Left cardiac atrium (tissue), 4 donors: ENCODE data around the gene SRPX. TPM values are rescaled to one million over a fixed set of nuclear protein-coding genes. Genes with fewer than 3 reads are reported as not detected.

Source experiments
- ATAC-seq, 2 donors: fragments of 200-7000 bp; cut with Tn5 transposase; one replicate each; pipeline ENCODE4 v1.9.1; 2020; ENCODE audit warnings: mild to moderate bottlenecking in 2 of 2, moderate library complexity in 2 of 2
- DNase-seq: peaks from one replicate; pipeline ENCODE4 v3.0.0-alpha.2; 2020
- intact Hi-C, 2 donors: fragments of 100-400 bp; cut with DNase I; formaldehyde crosslinking; loops; one replicate each; pipeline versions ENCODE4 v1.14.1 to v1.15.1; 2022 to 2023
- total RNA-seq, 2 donors: library from RNA; stranded (reverse); fragmentation: NEBNext Ultra II Directional; extraction: Animal tissue kit (Norgen Biotek cat#: 25700); gene quantifications; one replicate each; pipeline ENCODE4 v1.2.1, GENCODE V29; 2021
- donor health status: DM: no; HTN: yes; CAD: no.
- donor health status: DM: no; HTN: yes; CAD: no; lungs with severe emphysema.
- donor health status: DM: yes; HTN: yes; CAD: no.
- donor health status: Dilated cardiomyopathy.

The SRPX gene
- total RNA-seq, 2 donors from 2014 or later, result 101 to 108 TPM

DNA sequence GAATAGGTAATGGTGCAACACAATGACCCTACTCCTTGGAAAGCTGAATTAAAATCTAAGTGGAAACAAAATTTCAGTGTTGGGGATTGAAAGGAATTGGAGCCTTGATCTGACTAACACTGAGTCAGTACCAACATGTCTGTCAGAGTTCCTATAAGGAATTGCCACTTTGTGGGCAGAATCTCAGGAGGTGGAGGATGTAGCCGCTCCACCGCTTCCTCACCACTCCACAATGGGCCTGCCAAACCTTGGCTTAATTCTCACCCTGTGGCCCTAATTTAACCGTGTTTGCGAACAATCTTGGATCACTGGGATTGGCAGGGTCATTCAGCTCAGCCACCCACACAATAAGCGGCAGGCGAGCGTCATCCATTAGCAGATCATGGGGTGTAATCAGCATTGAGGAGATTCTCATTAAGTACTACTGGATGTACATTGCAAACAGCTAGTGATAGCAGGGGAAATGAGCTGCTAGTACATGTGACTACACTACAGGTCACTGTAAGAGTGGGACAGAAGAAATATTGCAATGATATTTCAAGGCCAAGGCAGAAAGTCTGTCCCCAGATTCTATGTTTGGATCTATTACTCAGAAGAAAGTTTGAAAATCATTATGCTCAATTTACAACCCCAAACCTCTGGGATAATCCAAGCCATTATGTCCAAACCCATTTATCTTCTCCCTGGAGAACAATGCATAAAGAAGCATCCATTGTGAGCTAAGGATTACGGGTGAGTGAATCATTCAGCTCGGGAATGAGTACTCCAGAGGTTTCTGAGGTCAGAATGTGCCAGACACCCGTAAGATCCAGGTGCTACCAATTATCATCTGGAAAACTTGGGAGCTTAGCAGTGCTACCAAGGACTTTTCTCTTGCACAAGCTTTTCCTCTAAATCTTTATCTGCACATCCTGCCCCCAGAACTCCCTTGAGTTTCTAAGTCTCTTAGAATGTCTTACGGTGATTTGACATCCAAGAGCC, 5.8 kb downstream of the SRPX start:
- peak in 1 of 2 donors; percentile 72 for ATAC-seq
- DNase-seq, result no peak
- intact Hi-C loops, result no loop called here

- ATAC-seq, result no peak
- intact Hi-C loops, result no loop called here
- no peak for DNase-seq
These were observed 6.6 kb downstream of the SRPX start for GRCh38 chrX:38214044-38214443.

- DNase-seq (no peak), ATAC-seq (peak in 1 of 2 donors; percentile 22)
- intact Hi-C loops, result no loop called here
These were observed 8.6 kb downstream of the SRPX start for GRCh38 chrX:38211891-38212635.

- DNase-seq (no peak), ATAC-seq (peak in 1 of 2 donors; percentile 15)
- intact Hi-C loops, result no loop called here
These were observed 14.1 kb downstream of the SRPX start for GRCh38 chrX:38206542-38206941.

GRCh38 chrX:38206036-38206435, 14.6 kb downstream of the SRPX start:
- intact Hi-C loops, result no loop called here
- peak; percentile 47 to 63 for ATAC-seq
- DNase-seq, result no peak

GRCh38 chrX:38205039-38205438, 15.6 kb downstream of the SRPX start:
- intact Hi-C loops, result no loop called here
- DNase-seq (no peak), ATAC-seq (no peak)

GRCh38 chrX:38192007-38192810, 28.5 kb downstream of the SRPX start:
- intact Hi-C loops, result loop anchor here in 1 of 2 donors (2.0 kb wide), 1 partner anchor 91 kb away; no protein-coding TSS in a partner anchor
- ATAC-seq, result peak in 1 of 2 donors; percentile 50

DNA sequence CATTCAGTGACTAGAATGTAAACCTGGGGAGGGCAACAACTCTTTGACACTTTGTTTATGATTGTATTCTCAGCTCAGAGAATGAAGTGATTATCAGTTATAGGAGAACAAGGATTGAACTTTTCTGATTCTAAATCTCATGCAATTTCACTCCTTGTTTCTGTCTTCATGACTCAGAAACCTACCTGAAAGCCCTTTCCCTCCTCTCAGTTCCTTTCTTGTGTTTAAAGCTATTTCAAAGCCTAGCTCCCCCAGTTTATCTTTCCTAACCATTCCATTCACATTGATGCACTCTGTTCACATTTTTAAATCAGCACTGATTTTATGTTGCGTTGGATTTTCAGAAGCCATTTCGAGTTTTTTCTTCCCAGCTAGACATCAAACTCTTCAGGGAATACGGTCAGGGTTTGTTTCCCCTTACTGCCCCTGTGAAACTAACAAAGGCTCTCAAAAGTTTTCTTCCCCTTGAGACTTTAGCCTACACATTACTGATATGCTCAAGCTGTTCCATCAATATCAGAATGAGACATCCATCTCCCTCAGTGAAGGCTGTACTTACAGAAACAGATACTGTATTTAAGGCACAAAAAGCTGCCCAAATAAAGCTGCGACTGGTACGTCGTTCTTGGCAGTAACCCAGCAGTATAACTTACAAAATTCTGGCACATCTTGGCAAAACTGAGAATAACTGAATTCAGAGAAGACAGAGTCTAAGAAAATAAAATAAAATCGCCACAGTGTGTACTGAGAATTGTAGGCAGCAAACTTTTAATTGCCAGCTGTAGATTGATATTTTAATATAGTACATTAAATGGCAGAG, 31.0 kb downstream of the SRPX start:
- DNase-seq (no peak), ATAC-seq (no peak)
- intact Hi-C loops, result no loop called here

More at GRCh38 chrX:38192007-38192810, 28.5 kb downstream of the SRPX start:
- no peak for DNase-seq

GRCh38 chrX:38183596-38183995, 37.1 kb downstream of the SRPX start:
- intact Hi-C loops, result no loop called here
- ATAC-seq, result no peak
- no peak for DNase-seq

DNA sequence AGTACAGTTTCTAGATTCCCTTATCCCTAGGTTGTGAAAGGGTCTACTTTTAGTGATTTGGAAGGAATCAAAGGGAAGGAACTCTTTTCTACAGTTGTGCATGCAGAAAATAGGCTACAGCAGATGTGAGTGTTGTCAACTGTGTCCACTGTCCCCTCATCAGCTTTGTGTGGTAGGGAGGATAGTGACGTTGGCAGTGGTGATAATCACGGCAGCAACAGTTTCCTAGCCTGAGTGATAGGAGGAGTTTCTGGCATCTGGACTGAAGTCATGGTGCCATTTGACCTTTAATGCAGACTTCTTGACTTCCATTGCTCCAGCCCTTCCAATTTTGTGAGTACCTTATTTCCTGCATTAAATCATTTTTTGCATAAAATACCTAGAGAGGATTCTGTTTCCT, 39.3 kb downstream of the SRPX start:
- intact Hi-C loops, result no loop called here
- DNase-seq (no peak), ATAC-seq (no peak)

DNA sequence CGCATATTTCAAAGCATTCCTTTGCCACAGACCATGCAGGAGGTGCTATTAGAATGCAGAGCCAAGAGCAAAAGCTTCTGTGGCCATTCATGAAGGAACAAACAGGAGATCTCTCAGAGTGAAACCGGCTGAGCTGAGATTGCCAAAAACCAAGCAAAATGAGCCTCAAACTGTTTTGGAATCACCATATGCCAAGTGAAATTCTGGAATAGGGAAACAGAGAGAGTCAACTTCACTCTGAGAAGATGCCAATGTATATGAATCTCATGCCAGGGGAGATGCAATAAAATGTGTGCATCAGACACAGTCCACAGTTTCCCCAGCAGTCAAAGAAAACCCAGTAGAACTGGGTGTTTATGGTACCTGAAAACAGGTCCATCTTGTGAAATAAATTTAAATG, 42.3 kb downstream of the SRPX start:
- DNase-seq, result no peak
- intact Hi-C loops, result no loop called here
- ATAC-seq, result no peak

GRCh38 chrX:38175139-38175538, 45.5 kb downstream of the SRPX start:
- intact Hi-C loops, result no loop called here
- peak in 1 of 2 donors; percentile 23 for ATAC-seq
- DNase-seq, result no peak

GRCh38 chrX:38172596-38172995, 48.1 kb downstream of the SRPX start:
- ATAC-seq, result no peak
- intact Hi-C loops, result no loop called here
- DNase-seq, result no peak

DNA sequence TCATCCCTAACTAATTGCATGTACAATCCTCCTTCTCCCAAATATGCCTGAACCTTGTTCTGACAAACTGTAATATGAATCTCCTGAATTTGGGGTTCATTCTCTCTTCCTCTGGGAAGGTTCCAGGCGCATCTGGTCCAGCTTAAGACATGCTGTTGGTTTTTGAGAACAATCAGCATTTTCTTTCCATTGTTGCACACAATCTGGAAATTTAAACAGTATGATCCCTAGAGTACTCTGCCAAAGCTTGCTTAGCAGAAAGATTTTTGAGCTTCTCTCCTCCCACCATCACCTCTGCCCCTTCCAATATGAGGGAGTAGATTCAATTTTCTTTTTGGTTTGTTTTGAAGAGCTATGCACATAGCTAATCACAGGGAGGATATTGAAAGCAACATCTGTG, 50.1 kb downstream of the SRPX start:
- ATAC-seq, result no peak
- intact Hi-C loops, result no loop called here
- no peak for DNase-seq

GRCh38 chrX:38166478-38167083, 54.1 kb downstream of the SRPX start:
- no peak for ATAC-seq
- no peak for DNase-seq
- intact Hi-C loops, result loop anchor here (2.0 to 10.0 kb wide), 2 partner anchors 240 to 242 kb away; no protein-coding TSS in a partner anchor

- intact Hi-C loops, result loop anchor here in 1 of 2 donors (10.0 kb wide), 1 partner anchor 240 kb away; no protein-coding TSS in a partner anchor
- DNase-seq (no peak), ATAC-seq (peak in 1 of 2 donors; percentile 34)
These were observed 55.6 kb downstream of the SRPX start for GRCh38 chrX:38165023-38165422.

DNA sequence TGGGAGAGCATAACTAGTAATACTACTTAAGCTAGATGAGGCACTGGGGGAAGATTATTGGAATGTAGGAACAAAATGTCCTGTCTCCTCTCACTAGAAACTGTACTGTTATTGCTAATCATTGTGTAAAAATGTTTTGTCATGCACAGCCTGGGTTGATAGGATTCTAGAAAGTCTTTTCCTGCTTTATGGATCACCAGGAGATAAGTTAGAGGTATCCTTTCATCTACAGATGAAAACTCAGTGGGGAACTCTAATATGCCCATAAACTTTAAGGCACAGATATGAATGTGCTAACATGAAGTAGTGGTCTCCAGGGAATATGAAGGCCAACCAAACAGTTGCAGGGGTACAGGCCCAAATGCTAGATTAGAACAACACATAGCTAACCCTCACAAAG, 57.5 kb downstream of the SRPX start:
- DNase-seq, result no peak
- intact Hi-C loops, result loop anchor here in 1 of 2 donors (10.0 kb wide), 1 partner anchor 238 kb away; no protein-coding TSS in a partner anchor
- ATAC-seq, result no peak

DNA sequence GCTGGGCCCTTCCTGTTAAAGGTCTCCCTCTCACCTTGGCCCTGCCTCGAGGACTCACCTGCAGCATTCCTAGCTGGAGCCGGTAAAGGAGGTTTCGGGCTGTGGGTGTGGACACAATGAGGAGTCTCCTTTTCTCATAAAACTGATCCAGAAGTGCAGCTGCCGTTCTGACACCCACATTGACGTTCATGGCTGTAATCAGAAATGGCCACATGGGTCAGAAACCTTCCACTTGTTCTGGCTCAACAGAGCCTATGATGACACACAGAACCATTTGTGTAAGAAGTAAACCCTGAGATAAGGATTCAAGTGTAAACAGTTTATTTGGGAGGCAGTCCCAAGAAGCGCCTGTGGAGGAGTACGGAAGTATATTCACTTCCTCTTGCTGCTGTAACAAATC, 63.8 kb downstream of the SRPX start:
- intact Hi-C loops, result no loop called here
- DNase-seq (no peak), ATAC-seq (no peak)
